Hepatocyte (in vitro differentiated cells): ENCODE results near the gene IL23R. TPM values are rescaled to one million over a fixed set of nuclear protein-coding genes. Genes with fewer than 3 reads are reported as not detected.
"Not testable (repeated sequence)": the region's sequence is repeated elsewhere in the genome, so short reads cannot be mapped to it uniquely, and the experiment has no call there.

Experiments used
- DNase-seq: peaks from one replicate; pipeline ENCODE4 v3.0.0-alpha.2; 2016; ENCODE audit warnings: low spot score
- H2AFZ ChIP-seq: fragments of 200-600 bp; sonication (generic); 2 replicates; pipeline ENCODE4 v1.6.0; 2016; ENCODE audit warnings: antibody characterized with exemption, mild to moderate bottlenecking
- H3K27ac ChIP-seq: fragments of 200-600 bp; sonication (generic); 2 replicates; pipeline ENCODE4 v1.5.1; 2016; ENCODE audit warnings: mild to moderate bottlenecking
- H3K27me3 ChIP-seq: fragments of 200-600 bp; sonication (generic); 2 replicates; pipeline ENCODE4 v1.6.1; 2016
- H3K36me3 ChIP-seq: fragments of 200-600 bp; sonication (generic); replicated peaks from 2 replicates; pipeline ENCODE4 v1.5.1; 2016; ENCODE audit warnings: low read depth; ENCODE audit not compliant: insufficient read depth
- H3K4me1 ChIP-seq: fragments of 200-600 bp; sonication (generic); 2 replicates; pipeline ENCODE4 v1.5.1; 2016; ENCODE audit warnings: mild to moderate bottlenecking, moderate library complexity; ENCODE audit not compliant: insufficient read depth
- H3K4me2 ChIP-seq: fragments of 200-600 bp; sonication (generic); 2 replicates; pipeline ENCODE4 v1.6.0; 2016
- H3K4me3 ChIP-seq: fragments of 200-600 bp; sonication (generic); 2 replicates; pipeline ENCODE4 v1.5.1; 2016; ENCODE audit warnings: mild to moderate bottlenecking
- H3K79me2 ChIP-seq: fragments of 200-600 bp; sonication (generic); 2 replicates; pipeline ENCODE4 v1.6.0; 2017; ENCODE audit warnings: mild to moderate bottlenecking
- H3K9me2 ChIP-seq: fragments of 200-600 bp; sonication (generic); replicated peaks from 2 replicates; pipeline ENCODE4 v1.6.0; 2017; ENCODE audit warnings: mild to moderate bottlenecking; ENCODE audit not compliant: insufficient read depth
- H3K9me3 ChIP-seq: fragments of 200-600 bp; sonication (generic); 2 replicates; pipeline ENCODE4 v1.5.1; 2016; ENCODE audit warnings: low read depth, mild to moderate bottlenecking
- H4K20me1 ChIP-seq: fragments of 200-600 bp; sonication (generic); 2 replicates; pipeline ENCODE4 v1.6.0; 2016; ENCODE audit warnings: mild to moderate bottlenecking; ENCODE audit not compliant: insufficient read depth, poor library complexity, severe bottlenecking
- EZH2 ChIP-seq: fragments of 200-600 bp; sonication (generic); IDR thresholded peaks from 2 replicates; pipeline ENCODE4 v1.6.1; 2016; ENCODE audit warnings: antibody characterized with exemption, mild to moderate bottlenecking, borderline replicate concordance
- EZH2phosphoT487 ChIP-seq: fragments of 200-600 bp; sonication (generic); IDR thresholded peaks from one replicate; pipeline ENCODE4 v1.6.1; 2018; ENCODE audit warnings: antibody characterized with exemption, mild to moderate bottlenecking, low read depth, moderate library complexity; ENCODE audit not compliant: unreplicated experiment, severe bottlenecking
- WGBS: methylation state at CpG from one replicate; pipeline ENCODE4 v1.1.6; 2016; ENCODE audit warnings: low lambda C conversion rate; ENCODE audit errors: missing lambda C conversion rate; 5-methylcytosine and 5-hydroxymethylcytosine counted together
- polyA plus RNA-seq: library from polyadenylated mRNA; unstranded; fragments of >200 nt; fragmentation: Nextera tagmentation; extraction: Ambion mirVana; gene quantifications from 2 replicates; pipeline ENCODE4 v1.2.1, GENCODE V29; 2016
- total RNA-seq: library from RNA; depleted of rRNA; stranded (reverse); fragments of >200 nt; gene quantifications from 2 replicates; pipeline ENCODE4 v1.2.3, GENCODE V29; 2014
- TF ChIP-seq, protein P1 (sequence below): fragments of 200-600 bp; sonication (generic); IDR thresholded peaks from 2 replicates; pipeline ENCODE4 v1.5.1; 2016; ENCODE audit warnings: antibody characterized with exemption, mild to moderate bottlenecking; ENCODE audit not compliant: poor library complexity

The IL23R gene
- total and polyA plus RNA-seq, 2 experiments from 2014 or later = 0.20 TPM; not detected in 1

GRCh38 chr1:67204298-67204980 lies 38.2 kb downstream of the IL23R start:
- no peaks in the 10 kb centered on the region for H3K27me3 ChIP-seq
- no peaks in the 10 kb centered on the region for H3K79me2 ChIP-seq
- H3K9me3 ChIP-seq = no peaks in the 10 kb centered on the region
- no peaks in the 10 kb centered on the region for H3K36me3 ChIP-seq
- H3K4me3 ChIP-seq = no peak overlapping the region
- no peak overlapping the region for H2AFZ ChIP-seq
- H4K20me1 ChIP-seq = no peaks in the 10 kb centered on the region
- H3K27ac ChIP-seq = no peak overlapping the region
- no peak overlapping the region for H3K4me2 ChIP-seq
- H3K9me2 ChIP-seq = no peaks in the 10 kb centered on the region
- TF ChIP-seq, protein P1, sequence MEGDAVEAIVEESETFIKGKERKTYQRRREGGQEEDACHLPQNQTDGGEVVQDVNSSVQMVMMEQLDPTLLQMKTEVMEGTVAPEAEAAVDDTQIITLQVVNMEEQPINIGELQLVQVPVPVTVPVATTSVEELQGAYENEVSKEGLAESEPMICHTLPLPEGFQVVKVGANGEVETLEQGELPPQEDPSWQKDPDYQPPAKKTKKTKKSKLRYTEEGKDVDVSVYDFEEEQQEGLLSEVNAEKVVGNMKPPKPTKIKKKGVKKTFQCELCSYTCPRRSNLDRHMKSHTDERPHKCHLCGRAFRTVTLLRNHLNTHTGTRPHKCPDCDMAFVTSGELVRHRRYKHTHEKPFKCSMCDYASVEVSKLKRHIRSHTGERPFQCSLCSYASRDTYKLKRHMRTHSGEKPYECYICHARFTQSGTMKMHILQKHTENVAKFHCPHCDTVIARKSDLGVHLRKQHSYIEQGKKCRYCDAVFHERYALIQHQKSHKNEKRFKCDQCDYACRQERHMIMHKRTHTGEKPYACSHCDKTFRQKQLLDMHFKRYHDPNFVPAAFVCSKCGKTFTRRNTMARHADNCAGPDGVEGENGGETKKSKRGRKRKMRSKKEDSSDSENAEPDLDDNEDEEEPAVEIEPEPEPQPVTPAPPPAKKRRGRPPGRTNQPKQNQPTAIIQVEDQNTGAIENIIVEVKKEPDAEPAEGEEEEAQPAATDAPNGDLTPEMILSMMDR = no peak
- no peak for TF ChIP-seq EZH2phosphoT487
- TF ChIP-seq EZH2 = no peak
- WGBS = 84% methylated on average over 8 of the region's 8 CpGs
- no peak for DNase-seq
- H3K4me1 ChIP-seq = no peaks in the 10 kb centered on the region

- not testable (repeated sequence) for H3K36me3 ChIP-seq, H3K4me2 ChIP-seq, H4K20me1 ChIP-seq, H3K4me1 ChIP-seq, H3K9me3 ChIP-seq, H3K4me3 ChIP-seq, DNase-seq, H2AFZ ChIP-seq, H3K27ac ChIP-seq, H3K79me2 ChIP-seq, H3K9me2 ChIP-seq, H3K27me3 ChIP-seq
- WGBS = 95% methylated on average over 5 of the region's 5 CpGs
These were observed 41.1 kb downstream of the IL23R start for GRCh38 chr1:67207398-67207797.

- no peaks in the 10 kb centered on the region for H3K27me3 ChIP-seq
- H3K4me1 ChIP-seq = no peaks in the 10 kb centered on the region
- no peak overlapping the region for H3K4me3 ChIP-seq
- WGBS = 50% methylated on average over 2 of the region's 2 CpGs
- no peak overlapping the region for H2AFZ ChIP-seq
- no peak overlapping the region for H3K4me2 ChIP-seq
- H3K9me2 ChIP-seq = no peaks in the 10 kb centered on the region
- H4K20me1 ChIP-seq = no peaks in the 10 kb centered on the region
- H3K9me3 ChIP-seq = no peaks in the 10 kb centered on the region
- H3K79me2 ChIP-seq = no peaks in the 10 kb centered on the region
- DNase-seq = no peak
- no peak overlapping the region for H3K27ac ChIP-seq
- no peaks in the 10 kb centered on the region for H3K36me3 ChIP-seq
- TF ChIP-seq EZH2 (no peak), EZH2phosphoT487 (no peak)
- TF ChIP-seq, protein P1 = no peak
These were observed 42.0 kb downstream of the IL23R start for GRCh38 chr1:67208217-67208616.

- no peak overlapping the region for H3K4me3 ChIP-seq
- H4K20me1 ChIP-seq = no peaks in the 10 kb centered on the region
- 70% methylated on average over 3 of the region's 3 CpGs for WGBS
- DNase-seq = no peak
- no peaks in the 10 kb centered on the region for H3K4me1 ChIP-seq
- no peaks in the 10 kb centered on the region for H3K9me2 ChIP-seq
- H3K9me3 ChIP-seq = no peaks in the 10 kb centered on the region
- H3K27me3 ChIP-seq = no peaks in the 10 kb centered on the region
- H3K79me2 ChIP-seq = no peaks in the 10 kb centered on the region
- H3K4me2 ChIP-seq = no peak overlapping the region
- H2AFZ ChIP-seq = no peak overlapping the region
- TF ChIP-seq, protein P1 = no peak
- TF ChIP-seq EZH2 (no peak), EZH2phosphoT487 (no peak)
- no peak overlapping the region for H3K27ac ChIP-seq
- H3K36me3 ChIP-seq = no peaks in the 10 kb centered on the region
These were observed 43.3 kb downstream of the IL23R start for GRCh38 chr1:67209521-67209920.
